Uterus (tissue), 4 donors: ENCODE data around the gene RNF166. TPM values are rescaled to one million over a fixed set of nuclear protein-coding genes. Genes with fewer than 3 reads are reported as not detected.

ENCODE experiments used
- DNase-seq, 2 donors: peaks; one replicate each; pipeline ENCODE4 v3.0.0-alpha.2; 2019 to 2020
- H3K27ac ChIP-seq, 2 donors: fragments of 200-600 bp; sonication (generic); 1 replicate in 1 of 2; 2 replicates in 1 of 2; pipeline ENCODE4 v1.5.1; 2016 to 2018
- H3K27me3 ChIP-seq, 2 donors: fragments of 200-600 bp; sonication (generic); one replicate each; pipeline ENCODE4 v1.5.1; 2018 to 2019; ENCODE audit warnings: control low read depth in 1 of 2
- H3K36me3 ChIP-seq, 2 donors: fragments of 200-600 bp; sonication (generic); one replicate each; pipeline ENCODE4 v1.5.1; 2019; ENCODE audit warnings: control low read depth in 1 of 2
- H3K4me1 ChIP-seq, 2 donors: fragments of 200-600 bp; sonication (generic); one replicate each; pipeline ENCODE4 v1.5.1; 2018 to 2019; ENCODE audit warnings: control low read depth in 1 of 2
- H3K4me3 ChIP-seq, 2 donors: fragments of 200-600 bp; sonication (generic); 1 replicate in 1 of 2; 2 replicates in 1 of 2; pipeline ENCODE4 v1.5.1; 2018 to 2019; ENCODE audit warnings: mild to moderate bottlenecking in 1 of 2
- H3K9me3 ChIP-seq, 2 donors: fragments of 200-600 bp; sonication (generic); one replicate each; pipeline ENCODE4 v1.5.1; 2019; ENCODE audit warnings: control low read depth in 1 of 2
- CTCF ChIP-seq, 4 experiments: fragments of 200-600 bp in 2 of 4; fragments of 450-650 bp in 2 of 4; sonication (generic) in 2 of 4; IDR thresholded peaks; one replicate each; pipeline ENCODE4 v1.5.1; 2016 to 2019; ENCODE audit warnings: antibody characterized with exemption in 4 of 4, mild to moderate bottlenecking in 2 of 4, moderate library complexity in 1 of 4
- POLR2A ChIP-seq, 2 donors: fragments of 450-650 bp; IDR thresholded peaks; one replicate each; pipeline ENCODE4 v1.6.1; 2016; ENCODE audit warnings: antibody characterized with exemption in 2 of 2, mild to moderate bottlenecking in 1 of 2, moderate library complexity in 1 of 2
- intact Hi-C: fragments of 100-400 bp; cut with DNase I; formaldehyde crosslinking; loops from one replicate; pipeline ENCODE4 v1.15.1; 2023; ENCODE audit warnings: low total_unique reads
- total RNA-seq, 4 donors: library from RNA; depleted of rRNA in 3 of 4; stranded (reverse); fragments of >200 nt in 3 of 4; gene quantifications; one replicate each; pipeline versions ENCODE4 v1.1.0 to v1.2.4, GENCODE V29; 2014 to 2023
- donor health status: DM: yes; HTN: yes; CAD: no.

Gene RNF166
- total RNA-seq, 4 donors from 2014 or later = 14.2 to 33.2 (median 20.0) TPM

GRCh38 chr16:88690341-88691128 lies 15.7 kb downstream of the RNF166 start:
- peaks cover 7 to 8% of the 10 kb centered on the region in 2 donors for H3K27me3 ChIP-seq
- intact Hi-C loops = no loop called here
- H3K4me1 ChIP-seq = peaks cover 0 to 15% of the 10 kb centered on the region in 2 donors
- no peak for DNase-seq
- no peak overlapping the region for H3K4me3 ChIP-seq
- H3K9me3 ChIP-seq = no peaks in the 10 kb centered on the region
- H3K27ac ChIP-seq = no peak overlapping the region
- TF ChIP-seq CTCF (IDR thresholded peaks at IDR 0.05) (no peak), POLR2A (IDR thresholded peaks at IDR 0.05) (no peak)
- H3K36me3 ChIP-seq = no peaks in the 10 kb centered on the region

GRCh38 chr16:88688013-88688778 lies 18.0 kb downstream of the RNF166 start:
- Histone ChIP-seq H3K27ac (no peak overlapping the region), H3K27me3 (peaks cover 15 to 24% of the 10 kb centered on the region in 2 donors), H3K4me1 (peaks cover 0 to 17% of the 10 kb centered on the region in 2 donors), H3K4me3 (no peak overlapping the region), H3K9me3 (no peaks in the 10 kb centered on the region), H3K36me3 (no peaks in the 10 kb centered on the region)
- intact Hi-C loops = no loop called here
- TF ChIP-seq POLR2A (IDR thresholded peaks at IDR 0.05) (no peak), CTCF (IDR thresholded peaks at IDR 0.05) (no peak)
- DNase-seq = no peak

GRCh38 chr16:88687676-88688012 lies 18.6 kb downstream of the RNF166 start:
- DNase-seq = no peak
- intact Hi-C loops = no loop called here
- no peak for TF ChIP-seq CTCF (IDR thresholded peaks at IDR 0.05)
- no peak for TF ChIP-seq POLR2A (IDR thresholded peaks at IDR 0.05)
- peaks cover 15 to 24% of the 10 kb centered on the region in 2 donors for H3K27me3 ChIP-seq
- H3K36me3 ChIP-seq = no peaks in the 10 kb centered on the region
- H3K9me3 ChIP-seq = no peaks in the 10 kb centered on the region
- no peak overlapping the region for H3K27ac ChIP-seq
- peaks cover 0 to 17% of the 10 kb centered on the region in 2 donors for H3K4me1 ChIP-seq
- H3K4me3 ChIP-seq = no peak overlapping the region

- intact Hi-C loops = no loop called here
- H3K27me3 ChIP-seq = peaks cover 15 to 26% of the 10 kb centered on the region in 2 donors
- no peaks in the 10 kb centered on the region for H3K9me3 ChIP-seq
Observed at GRCh38 chr16:88687254-88687576, 19.0 kb downstream of the RNF166 start.

More at GRCh38 chr16:88687254-88687576, 19.0 kb downstream of the RNF166 start:
- no peak for TF ChIP-seq CTCF (IDR thresholded peaks at IDR 0.05)
- no peak for TF ChIP-seq POLR2A (IDR thresholded peaks at IDR 0.05)
- Histone ChIP-seq H3K4me3 (no peak overlapping the region), H3K36me3 (no peaks in the 10 kb centered on the region), H3K4me1 (peaks cover 0 to 17% of the 10 kb centered on the region in 2 donors), H3K27ac (no peak overlapping the region)
- DNase-seq = no peak
